Uterus (tissue), 2 donors: Measurements from ENCODE around the gene E2F8.

ENCODE experiments used
- CTCF ChIP-seq, 4 experiments: fragments of 200-600 bp in 2 of 4; fragments of 450-650 bp in 2 of 4; sonication (generic) in 2 of 4; IDR thresholded peaks; one replicate each; pipeline ENCODE4 v1.5.1; 2016 to 2019; ENCODE audit warnings: antibody characterized with exemption in 4 of 4, mild to moderate bottlenecking in 2 of 4, moderate library complexity in 1 of 4
- POLR2A ChIP-seq, 2 donors: fragments of 450-650 bp; IDR thresholded peaks; one replicate each; pipeline ENCODE4 v1.6.1; 2016; ENCODE audit warnings: antibody characterized with exemption in 2 of 2, mild to moderate bottlenecking in 1 of 2, moderate library complexity in 1 of 2

DNA sequence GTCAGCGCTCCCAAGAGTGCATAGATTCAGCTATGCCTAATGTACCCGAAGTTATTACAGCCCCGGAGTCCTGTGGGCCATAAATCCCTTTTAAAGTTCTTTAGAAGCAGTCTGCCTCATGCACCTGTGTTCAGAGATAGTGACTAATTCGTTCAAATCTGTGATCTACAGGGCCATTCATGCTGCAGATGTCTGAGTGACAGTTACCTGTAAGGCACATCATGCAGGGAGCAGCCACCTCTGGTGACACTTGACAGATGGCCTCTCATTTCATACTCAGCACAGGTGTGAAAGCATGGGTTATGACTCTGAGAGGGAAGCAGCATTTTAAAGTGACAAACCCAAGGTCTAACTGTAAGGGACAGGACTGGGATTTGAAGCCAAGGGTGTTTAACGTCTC, 2.4 kb upstream of the E2F8 start:
- TF ChIP-seq POLR2A (IDR thresholded peaks at IDR 0.05) = no peak
- no peak for TF ChIP-seq CTCF (IDR thresholded peaks at IDR 0.05)
